Mononuclear cell (primary cell): Measurements from ENCODE around the gene ZNF525. TPM values are rescaled to one million over a fixed set of nuclear protein-coding genes. Genes with fewer than 3 reads are reported as not detected.
"Not testable (repeated sequence)": the region's sequence is repeated elsewhere in the genome, so short reads cannot be mapped to it uniquely, and the experiment has no call there.

Experiments
- H3K27me3 ChIP-seq: 2 replicates; pipeline ENCODE4 v1.6.0; 2011; ENCODE audit warnings: low read length, control low read depth; ENCODE audit not compliant: insufficient read depth
- H3K4me1 ChIP-seq: 2 replicates; pipeline ENCODE4 v1.5.1; 2011; ENCODE audit warnings: mild to moderate bottlenecking, low read length, control low read depth; ENCODE audit not compliant: insufficient read depth
- H3K4me3 ChIP-seq: 2 replicates; pipeline ENCODE4 v1.5.1; 2011; ENCODE audit warnings: mild to moderate bottlenecking, low read length, moderate library complexity
- H3K9me3 ChIP-seq: 2 replicates; pipeline ENCODE4 v1.5.1; 2011; ENCODE audit warnings: low read depth, mild to moderate bottlenecking, control low read depth, low read length
- total RNA-seq: library from RNA; depleted of rRNA; stranded (reverse); fragments of >200 nt; gene quantifications from one replicate; pipeline ENCODE4 v1.2.3, GENCODE V29; 2012

ZNF525 gene
- total RNA-seq, 1 donor, result 18.6 TPM

GRCh38 chr19:53388168-53388567 is 22.7 kb downstream of the ZNF525 start:
- Histone ChIP-seq H3K4me1 (no peaks in the 10 kb centered on the region), H3K27me3 (no peaks in the 10 kb centered on the region), H3K9me3 (peaks cover 45% of the 10 kb centered on the region), H3K4me3 (no peak overlapping the region)

GRCh38 chr19:53388904-53389303 is 23.4 kb downstream of the ZNF525 start:
- Histone ChIP-seq H3K27me3 (no peaks in the 10 kb centered on the region), H3K4me1 (no peaks in the 10 kb centered on the region), H3K9me3 (peaks cover 38% of the 10 kb centered on the region), H3K4me3 (no peak overlapping the region)

- H3K4me3 ChIP-seq, result no peak overlapping the region
- no peaks in the 10 kb centered on the region for H3K27me3 ChIP-seq
- peaks cover 7% of the 10 kb centered on the region for H3K4me1 ChIP-seq
- H3K9me3 ChIP-seq, result peaks cover 31% of the 10 kb centered on the region
Measured at GRCh38 chr19:53389571-53389970, 24.1 kb downstream of the ZNF525 start.

GRCh38 chr19:53389978-53390377 is 24.5 kb downstream of the ZNF525 start:
- Histone ChIP-seq H3K9me3 (peaks cover 27% of the 10 kb centered on the region), H3K4me1 (peaks cover 8% of the 10 kb centered on the region), H3K27me3 (no peaks in the 10 kb centered on the region), H3K4me3 (no peak overlapping the region)

GRCh38 chr19:53394522-53394973 is 29.0 kb downstream of the ZNF525 start:
- Histone ChIP-seq H3K4me3 (peak overlapping the region; percentile 94), H3K27me3 (no peaks in the 10 kb centered on the region), H3K9me3 (peaks cover under 1% of the 10 kb centered on the region), H3K4me1 (peaks cover 19% of the 10 kb centered on the region)

GRCh38 chr19:53394974-53395839 is 29.7 kb downstream of the ZNF525 start, which contains the start of gene ZNF765:
TSS of gene ZNF765 (plus strand) at chr19:53395149. CDS start at chr19:53398016, 2,867 bp downstream.
- H3K4me3 ChIP-seq, result peak within 1 kb of the TSS; percentile 94

GRCh38 chr19:53395840-53396524 is 30.5 kb downstream of the ZNF525 start:
- H3K4me3 ChIP-seq, result peak overlapping the region; percentile 94
- H3K9me3 ChIP-seq, H3K27me3 ChIP-seq: not testable (repeated sequence)
- H3K4me1 ChIP-seq, result peaks cover 19% of the 10 kb centered on the region

More at GRCh38 chr19:53394974-53395839, 29.7 kb downstream of the ZNF525 start, which contains the start of gene ZNF765:
- peaks cover 19% of the 10 kb centered on the region for H3K4me1 ChIP-seq
- no peaks in the 10 kb centered on the region for H3K27me3 ChIP-seq
- no peaks in the 10 kb centered on the region for H3K9me3 ChIP-seq

- no peaks in the 10 kb centered on the region for H3K27me3 ChIP-seq
- H3K9me3 ChIP-seq, result no peaks in the 10 kb centered on the region
- no peak overlapping the region for H3K4me3 ChIP-seq
- peaks cover 19% of the 10 kb centered on the region for H3K4me1 ChIP-seq
Measured at GRCh38 chr19:53396525-53396868, 31.0 kb downstream of the ZNF525 start.

- H3K4me3 ChIP-seq, H3K27me3 ChIP-seq, H3K9me3 ChIP-seq: not testable (repeated sequence)
- peaks cover 19% of the 10 kb centered on the region for H3K4me1 ChIP-seq
Measured at GRCh38 chr19:53397918-53398317, 32.4 kb downstream of the ZNF525 start.

- Histone ChIP-seq H3K27me3 (no peaks in the 10 kb centered on the region), H3K4me1 (no peaks in the 10 kb centered on the region), H3K9me3 (peaks cover 79% of the 10 kb centered on the region), H3K4me3 (no peak overlapping the region)
Measured at GRCh38 chr19:53409505-53410204, 44.1 kb downstream of the ZNF525 start.

GRCh38 chr19:53420520-53421315 is 55.2 kb downstream of the ZNF525 start:
- H3K4me3 ChIP-seq, H3K4me1 ChIP-seq, H3K9me3 ChIP-seq, H3K27me3 ChIP-seq: not testable (repeated sequence)

- Histone ChIP-seq H3K9me3 (peaks cover 3% of the 10 kb centered on the region), H3K27me3 (no peaks in the 10 kb centered on the region), H3K4me1 (no peaks in the 10 kb centered on the region), H3K4me3 (no peak overlapping the region)
Measured at GRCh38 chr19:53422551-53422950, 57.0 kb downstream of the ZNF525 start.

- H3K4me3 ChIP-seq, H3K27me3 ChIP-seq, H3K4me1 ChIP-seq, H3K9me3 ChIP-seq: not testable (repeated sequence)
Measured at GRCh38 chr19:53423074-53423473, 57.6 kb downstream of the ZNF525 start.

- not testable (repeated sequence) for H3K4me1 ChIP-seq, H3K27me3 ChIP-seq, H3K4me3 ChIP-seq, H3K9me3 ChIP-seq
Measured at GRCh38 chr19:53423680-53424079, 58.2 kb downstream of the ZNF525 start.
